ENCODE measurements around the gene PLA2G4B.

GRCh38 chr15:41809121-41809520, 29.5 kb upstream of the PLA2G4B start:
- TF ChIP-seq CTCF (optimal IDR thresholded peaks at IDR 0.05 in 1 of 3, IDR thresholded peaks at IDR 0.05 in 1 of 3, conservative IDR thresholded peaks at IDR 0.05 in 1 of 3; ENCODE audit: extremely low read depth in 1 of 3, insufficient read depth in 2 of 3, low read length in 3 of 3): no peak
- no peak for TF ChIP-seq EZH2 (IDR thresholded peaks at IDR 0.05; ENCODE audit: low read length)

Data from keratinocyte (primary cell).